PC-3 (cell line): ENCODE results near the gene GMNC.

Experiments
- CTCF ChIP-seq: fragments of 300-600 bp; sonication (generic); conservative IDR thresholded peaks from 2 replicates; pipeline ENCODE4 v1.5.1; 2017; ENCODE audit warnings: antibody characterized with exemption, low read depth, mild to moderate bottlenecking, low read length
- EZH2 ChIP-seq: fragments of 300-600 bp; sonication (generic); IDR thresholded peaks from one replicate; pipeline ENCODE4 v1.6.1; 2017; ENCODE audit warnings: antibody characterized with exemption, mild to moderate bottlenecking, low read length; ENCODE audit not compliant: unreplicated experiment
- EZH2phosphoT487 ChIP-seq: fragments of 300-600 bp; sonication (generic); IDR thresholded peaks from 2 replicates; pipeline ENCODE4 v1.6.1; 2018; ENCODE audit warnings: mild to moderate bottlenecking, antibody characterized with exemption, low read length, borderline replicate concordance

- TF ChIP-seq CTCF (peak; percentile 91), EZH2 (no peak), EZH2phosphoT487 (no peak)
Observed at GRCh38 chr3:190811775-190812480, 50.6 kb downstream of the GMNC start.
